Measurements from ENCODE around the gene MDM1. TPM values are rescaled to one million over a fixed set of nuclear protein-coding genes. Genes with fewer than 3 reads are reported as not detected.
A peak's percentile ranks its signal among the peaks of the same experiment; 100 is the strongest.

Gene MDM1
- total RNA-seq, 1 donor from 2014 or later = 26.2 TPM

- peak overlapping the region; percentile 17 for H3K27ac Mint-ChIP-seq (ENCODE audit: unreplicated experiment)
- no peaks in the 10 kb centered on the region for H3K9me3 Mint-ChIP-seq
- H3K36me3 Mint-ChIP-seq (ENCODE audit: low read depth) = peaks cover 3% of the 10 kb centered on the region
- no peak for TF ChIP-seq CTCF (conservative IDR thresholded peaks at IDR 0.05)
- H3K4me1 Mint-ChIP-seq = peaks cover 10% of the 10 kb centered on the region
- no peak overlapping the region for H3K4me3 Mint-ChIP-seq
- H3K27me3 Mint-ChIP-seq (ENCODE audit: low read depth) = no peaks in the 10 kb centered on the region
- DNase-seq (ENCODE audit: low read depth, low spot score) = no peak
Observed at GRCh38 chr12:68319988-68320623, 12.1 kb downstream of the MDM1 start.

GRCh38 chr12:68317047-68317667, 15.0 kb downstream of the MDM1 start:
- TF ChIP-seq CTCF (conservative IDR thresholded peaks at IDR 0.05) = peak; percentile 85
- Mint-ChIP-seq H3K27me3 (ENCODE audit: low read depth) (no peaks in the 10 kb centered on the region), H3K9me3 (no peaks in the 10 kb centered on the region), H3K4me1 (peaks cover 6% of the 10 kb centered on the region), H3K36me3 (ENCODE audit: low read depth) (peaks cover 8% of the 10 kb centered on the region), H3K4me3 (no peak overlapping the region), H3K27ac (ENCODE audit: unreplicated experiment) (no peak overlapping the region)
- peak; percentile 43 for DNase-seq (ENCODE audit: low read depth, low spot score)

GRCh38 chr12:68310370-68310769, 21.8 kb downstream of the MDM1 start:
- Mint-ChIP-seq H3K27me3 (ENCODE audit: low read depth) (no peaks in the 10 kb centered on the region), H3K9me3 (no peaks in the 10 kb centered on the region)

GRCh38 chr12:68306564-68306963, 25.6 kb downstream of the MDM1 start:
- no peak for DNase-seq (ENCODE audit: low read depth, low spot score)
- Mint-ChIP-seq H3K4me1 (no peaks in the 10 kb centered on the region), H3K9me3 (no peaks in the 10 kb centered on the region), H3K36me3 (ENCODE audit: low read depth) (peaks cover 34% of the 10 kb centered on the region), H3K27me3 (ENCODE audit: low read depth) (no peaks in the 10 kb centered on the region), H3K4me3 (no peak overlapping the region), H3K27ac (ENCODE audit: unreplicated experiment) (no peak overlapping the region)
- TF ChIP-seq CTCF (conservative IDR thresholded peaks at IDR 0.05) = no peak

More at GRCh38 chr12:68310370-68310769, 21.8 kb downstream of the MDM1 start:
- H3K27ac Mint-ChIP-seq (ENCODE audit: unreplicated experiment) = no peak overlapping the region
- H3K4me3 Mint-ChIP-seq = no peak overlapping the region
- H3K36me3 Mint-ChIP-seq (ENCODE audit: low read depth) = peaks cover 25% of the 10 kb centered on the region
- no peaks in the 10 kb centered on the region for H3K4me1 Mint-ChIP-seq
- DNase-seq (ENCODE audit: low read depth, low spot score) = no peak
- no peak for TF ChIP-seq CTCF (conservative IDR thresholded peaks at IDR 0.05)

GRCh38 chr12:68305278-68305677, 26.9 kb downstream of the MDM1 start:
- H3K4me3 Mint-ChIP-seq = no peak overlapping the region
- peaks cover 6% of the 10 kb centered on the region for H3K9me3 Mint-ChIP-seq
- H3K36me3 Mint-ChIP-seq (ENCODE audit: low read depth) = peaks cover 45% of the 10 kb centered on the region
- no peak for TF ChIP-seq CTCF (conservative IDR thresholded peaks at IDR 0.05)
- H3K27ac Mint-ChIP-seq (ENCODE audit: unreplicated experiment) = no peak overlapping the region
- H3K27me3 Mint-ChIP-seq (ENCODE audit: low read depth) = no peaks in the 10 kb centered on the region
- DNase-seq (ENCODE audit: low read depth, low spot score) = no peak
- no peaks in the 10 kb centered on the region for H3K4me1 Mint-ChIP-seq
